Chondrocyte (in vitro differentiated cells): ENCODE results near the gene MSL3B.
A peak's percentile ranks its signal among the peaks of the same experiment; 100 is the strongest.

Experiments used
- DNase-seq: peaks from one replicate; pipeline ENCODE4 v3.0.0; 2021; ENCODE audit warnings: mixed read lengths, low spot score
- H3K27ac Mint-ChIP-seq: one replicate; pipeline ENCODE4 v1.8.0; 2021; ENCODE audit warnings: mild to moderate bottlenecking, moderate library complexity, mixed read lengths; ENCODE audit not compliant: unreplicated experiment
- H3K27me3 Mint-ChIP-seq: 2 replicates; pipeline ENCODE4 v1.8.0; 2021; ENCODE audit warnings: low read depth, mixed read lengths
- H3K36me3 Mint-ChIP-seq: 2 replicates; pipeline ENCODE4 v1.8.0; 2021; ENCODE audit warnings: low read depth, mixed read lengths
- H3K4me1 Mint-ChIP-seq: 2 replicates; pipeline ENCODE4 v1.8.0; 2021; ENCODE audit warnings: low read depth, mild to moderate bottlenecking, mixed read lengths
- H3K4me3 Mint-ChIP-seq: one replicate; pipeline ENCODE4 v1.8.0; 2021; ENCODE audit warnings: mild to moderate bottlenecking, moderate library complexity, mixed read lengths; ENCODE audit not compliant: unreplicated experiment
- H3K9me3 Mint-ChIP-seq: 2 replicates; pipeline ENCODE4 v1.8.0; 2021; ENCODE audit warnings: low read depth, mixed read lengths
- TF ChIP-seq, protein P1 (sequence below): fragments of 200-600 bp; sonication (generic); IDR thresholded peaks from 2 replicates; pipeline ENCODE4 v1.5.0; 2021; ENCODE audit warnings: antibody characterized with exemption, mild to moderate bottlenecking, moderate library complexity

MSL3B gene

GRCh38 chr2:233822101-233822771 is 46.0 kb downstream of the MSL3B start:
- TF ChIP-seq, protein P1, sequence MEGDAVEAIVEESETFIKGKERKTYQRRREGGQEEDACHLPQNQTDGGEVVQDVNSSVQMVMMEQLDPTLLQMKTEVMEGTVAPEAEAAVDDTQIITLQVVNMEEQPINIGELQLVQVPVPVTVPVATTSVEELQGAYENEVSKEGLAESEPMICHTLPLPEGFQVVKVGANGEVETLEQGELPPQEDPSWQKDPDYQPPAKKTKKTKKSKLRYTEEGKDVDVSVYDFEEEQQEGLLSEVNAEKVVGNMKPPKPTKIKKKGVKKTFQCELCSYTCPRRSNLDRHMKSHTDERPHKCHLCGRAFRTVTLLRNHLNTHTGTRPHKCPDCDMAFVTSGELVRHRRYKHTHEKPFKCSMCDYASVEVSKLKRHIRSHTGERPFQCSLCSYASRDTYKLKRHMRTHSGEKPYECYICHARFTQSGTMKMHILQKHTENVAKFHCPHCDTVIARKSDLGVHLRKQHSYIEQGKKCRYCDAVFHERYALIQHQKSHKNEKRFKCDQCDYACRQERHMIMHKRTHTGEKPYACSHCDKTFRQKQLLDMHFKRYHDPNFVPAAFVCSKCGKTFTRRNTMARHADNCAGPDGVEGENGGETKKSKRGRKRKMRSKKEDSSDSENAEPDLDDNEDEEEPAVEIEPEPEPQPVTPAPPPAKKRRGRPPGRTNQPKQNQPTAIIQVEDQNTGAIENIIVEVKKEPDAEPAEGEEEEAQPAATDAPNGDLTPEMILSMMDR: no peak
- DNase-seq: peak; percentile 85
- H3K27ac Mint-ChIP-seq: no peak overlapping the region

GRCh38 chr2:233821709-233822100 is 46.5 kb downstream of the MSL3B start:
- TF ChIP-seq, protein P1: no peak
- Mint-ChIP-seq H3K9me3 (peaks cover 6% of the 10 kb centered on the region), H3K27ac (no peak overlapping the region), H3K4me1 (peaks cover 12% of the 10 kb centered on the region), H3K4me3 (no peak overlapping the region), H3K27me3 (peaks cover 6% of the 10 kb centered on the region), H3K36me3 (peaks cover 1% of the 10 kb centered on the region)
- no peak for DNase-seq

More at GRCh38 chr2:233822101-233822771, 46.0 kb downstream of the MSL3B start:
- Mint-ChIP-seq H3K27me3 (peaks cover 6% of the 10 kb centered on the region), H3K4me1 (peaks cover 7% of the 10 kb centered on the region), H3K4me3 (no peak overlapping the region), H3K36me3 (peaks cover 1% of the 10 kb centered on the region), H3K9me3 (peaks cover 7% of the 10 kb centered on the region)

GRCh38 chr2:233821196-233821595 is 47.0 kb downstream of the MSL3B start:
- Mint-ChIP-seq H3K4me1 (peaks cover 17% of the 10 kb centered on the region), H3K36me3 (peaks cover 1% of the 10 kb centered on the region), H3K9me3 (peaks cover 1% of the 10 kb centered on the region), H3K4me3 (no peak overlapping the region), H3K27ac (no peak overlapping the region), H3K27me3 (peaks cover 6% of the 10 kb centered on the region)
- TF ChIP-seq, protein P1: no peak
- DNase-seq: peak; percentile 25

GRCh38 chr2:233820774-233821105 is 47.4 kb downstream of the MSL3B start:
- Mint-ChIP-seq H3K27ac (no peak overlapping the region), H3K27me3 (peaks cover 6% of the 10 kb centered on the region), H3K36me3 (peaks cover 1% of the 10 kb centered on the region), H3K4me1 (peaks cover 22% of the 10 kb centered on the region), H3K9me3 (no peaks in the 10 kb centered on the region), H3K4me3 (no peak overlapping the region)
- TF ChIP-seq, protein P1: no peak
- DNase-seq: peak; percentile 50

DNA sequence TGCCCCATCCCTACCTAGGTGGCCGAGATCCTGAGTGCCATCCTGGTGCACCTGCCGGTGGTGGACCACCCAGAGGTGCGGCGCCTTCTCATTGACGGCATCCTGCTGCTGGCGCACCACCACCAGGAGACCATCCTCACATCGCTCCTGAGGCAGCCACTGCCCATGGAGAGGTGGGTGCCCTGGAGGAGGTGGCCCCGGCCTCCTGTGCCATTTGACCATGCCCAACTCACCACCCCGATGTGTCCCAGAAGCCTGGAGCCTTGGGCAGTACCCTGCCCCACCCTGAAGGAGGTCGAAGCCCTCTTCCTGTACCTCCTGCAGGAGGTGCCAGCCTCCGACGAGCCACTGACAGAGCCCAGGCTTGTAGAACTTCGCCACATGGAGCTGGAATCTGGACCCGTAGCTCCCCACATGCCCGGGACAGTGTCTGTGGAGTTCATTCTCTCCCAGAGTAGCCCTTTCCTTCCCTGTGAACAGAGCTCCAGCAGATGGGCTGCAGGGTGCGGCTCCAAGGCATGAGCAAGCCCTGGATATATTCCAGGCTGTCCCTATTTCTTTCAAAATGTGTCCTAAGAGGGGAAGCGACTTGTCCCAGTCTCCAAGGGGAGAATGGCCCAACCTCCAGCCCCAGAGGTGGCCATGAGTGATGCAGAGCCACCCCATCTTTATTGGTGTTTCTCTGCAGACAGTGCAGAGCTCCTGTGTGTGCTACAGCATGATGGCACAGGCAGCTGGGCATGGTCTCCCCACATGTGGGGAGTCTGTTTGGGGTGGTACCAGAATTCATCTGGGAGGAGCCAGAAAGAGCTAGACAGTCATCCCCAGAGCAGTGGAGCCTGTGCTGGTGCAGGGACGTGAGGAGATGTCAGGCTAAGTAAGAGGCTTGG is 48.1 kb downstream of the MSL3B start:
- Mint-ChIP-seq H3K36me3 (peaks cover 1% of the 10 kb centered on the region), H3K4me1 (peaks cover 24% of the 10 kb centered on the region), H3K27me3 (peaks cover 6% of the 10 kb centered on the region), H3K27ac (no peak overlapping the region), H3K4me3 (no peak overlapping the region), H3K9me3 (no peaks in the 10 kb centered on the region)
- DNase-seq: peak; percentile 82
- TF ChIP-seq, protein P1: no peak
